Measurements from ENCODE around the gene KLHDC10. TPM values are rescaled to one million over a fixed set of nuclear protein-coding genes. Genes with fewer than 3 reads are reported as not detected.

The KLHDC10 gene
- total and polyA plus RNA-seq, 2 donors (not counting 1 experiment from before 2014, with no cell fraction given) = 7.1 to 25.7 TPM

- intact Hi-C loops (cut with micrococcal nuclease) = no loop called here
- Histone ChIP-seq H3K4me1 (ENCODE audit: control insufficient read depth in 2 of 2, insufficient read depth in 2 of 2, low read length in 2 of 2) (no peaks in the 10 kb centered on the region), H4K20me1 (ENCODE audit: control insufficient read depth, insufficient read depth, low read length, poor library complexity, severe bottlenecking) (no peaks in the 10 kb centered on the region), H3K9ac (ENCODE audit: low read length) (no peak overlapping the region), H3K36me3 (replicated peaks in 1 of 2; ENCODE audit: control extremely low read depth in 1 of 2, control insufficient read depth in 1 of 2, extremely low read depth in 1 of 2, insufficient read depth in 2 of 2, low read length in 1 of 2) (peaks cover 0 to 63% of the 10 kb centered on the region in 2 experiments), H2AFZ (ENCODE audit: insufficient read depth, low read depth, low read length, poor library complexity, severe bottlenecking) (no peak overlapping the region), H3K27ac (ENCODE audit: low read length in 2 of 2) (no peak overlapping the region), H3K4me2 (replicated peaks; ENCODE audit: low read depth, low read length, poor library complexity, severe bottlenecking) (no peak overlapping the region), H3K9me3 (ENCODE audit: control extremely low read depth in 1 of 3, control insufficient read depth in 2 of 3, insufficient read depth in 1 of 3, low read length in 2 of 3) (no peaks in the 10 kb centered on the region), H3K27me3 (replicated peaks in 1 of 4; ENCODE audit: control extremely low read depth in 1 of 4, control insufficient read depth in 3 of 4, insufficient read depth in 4 of 4, low read length in 3 of 4) (no peaks in the 10 kb centered on the region), H3K79me2 (ENCODE audit: control insufficient read depth, insufficient read depth, low read length) (no peaks in the 10 kb centered on the region), H3K4me3 (ENCODE audit: control extremely low read depth in 1 of 5, extremely low read depth in 1 of 5, insufficient read depth in 1 of 5, low read depth in 2 of 5, low read length in 4 of 5) (no peak overlapping the region)
- no peak for ATAC-seq (ENCODE audit: low read depth)
- H3K27me3 Mint-ChIP-seq = no peaks in the 10 kb centered on the region
- POLR2A ChIA-PET = no interaction called here
- no peaks in the 10 kb centered on the region for H3K9me3 Mint-ChIP-seq (ENCODE audit: insufficient read depth)
- H3K4me1 Mint-ChIP-seq = no peaks in the 10 kb centered on the region
- no peak for DNase-seq
- CTCF ChIA-PET = interaction anchor here (1.4 kb wide), 1 partner anchor 12 kb away, joined by 3 read pairs; no protein-coding TSS in a partner anchor
- no peak overlapping the region for H3K27ac Mint-ChIP-seq
- no peak overlapping the region for H3K4me3 Mint-ChIP-seq
- 98% methylated on average over 7 of the region's 10 CpGs for WGBS (ENCODE audit: insufficient coverage)
- TF ChIP-seq EZH2 (IDR thresholded peaks at IDR 0.05; ENCODE audit: borderline replicate concordance, insufficient read depth, low read depth, low read length, poor library complexity, severe bottlenecking) = no peak
- TF ChIP-seq CTCF (IDR thresholded peaks at IDR 0.05) = no peak
These were observed 49.1 kb upstream of the KLHDC10 start for GRCh38 chr7:130021105-130021834.

DNA sequence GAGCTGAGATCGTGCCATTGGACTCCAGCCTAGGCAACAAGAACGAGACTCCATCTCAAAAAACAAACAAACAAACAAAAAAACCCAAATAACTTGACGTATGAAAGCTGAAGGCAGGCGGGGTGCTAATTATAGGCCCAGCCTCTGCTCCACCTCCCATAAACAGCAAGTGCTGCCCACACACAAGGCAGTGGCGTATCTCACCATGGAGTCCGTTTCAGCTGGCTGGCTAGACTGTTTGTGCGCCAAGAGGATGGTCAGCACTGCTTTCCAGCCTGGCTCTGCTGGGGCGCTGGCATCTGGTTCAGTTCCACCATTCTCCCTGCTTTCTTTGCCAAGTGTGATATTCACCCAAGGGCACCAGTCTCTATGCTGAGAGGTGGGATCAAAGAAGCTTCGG, 48.2 kb upstream of the KLHDC10 start:
- 98% methylated on average over 7 of the region's 9 CpGs for WGBS (ENCODE audit: insufficient coverage)
- no peak overlapping the region for H2AFZ ChIP-seq (ENCODE audit: insufficient read depth, low read depth, low read length, poor library complexity, severe bottlenecking)
- H3K4me2 ChIP-seq (replicated peaks; ENCODE audit: low read depth, low read length, poor library complexity, severe bottlenecking) = no peak overlapping the region
- H3K27me3 Mint-ChIP-seq = no peaks in the 10 kb centered on the region
- peaks cover 2 to 67% of the 10 kb centered on the region in 2 experiments for H3K36me3 ChIP-seq (replicated peaks in 1 of 2; ENCODE audit: control extremely low read depth in 1 of 2, control insufficient read depth in 1 of 2, extremely low read depth in 1 of 2, insufficient read depth in 2 of 2, low read length in 1 of 2)
- H3K27me3 ChIP-seq (replicated peaks in 1 of 4; ENCODE audit: control extremely low read depth in 1 of 4, control insufficient read depth in 3 of 4, insufficient read depth in 4 of 4, low read length in 3 of 4) = no peaks in the 10 kb centered on the region
- H3K27ac Mint-ChIP-seq = no peak overlapping the region
- no peaks in the 10 kb centered on the region for H3K4me1 Mint-ChIP-seq
- H4K20me1 ChIP-seq (ENCODE audit: control insufficient read depth, insufficient read depth, low read length, poor library complexity, severe bottlenecking) = no peaks in the 10 kb centered on the region
- H3K27ac ChIP-seq (ENCODE audit: low read length in 2 of 2) = no peak overlapping the region
- H3K79me2 ChIP-seq (ENCODE audit: control insufficient read depth, insufficient read depth, low read length) = no peaks in the 10 kb centered on the region
- DNase-seq (no peak), ATAC-seq (ENCODE audit: low read depth) (no peak)
- H3K9ac ChIP-seq (ENCODE audit: low read length) = no peak overlapping the region
- no peaks in the 10 kb centered on the region for H3K9me3 Mint-ChIP-seq (ENCODE audit: insufficient read depth)
- POLR2A ChIA-PET = no interaction called here
- TF ChIP-seq CTCF (IDR thresholded peaks at IDR 0.05) (no peak), EZH2 (IDR thresholded peaks at IDR 0.05; ENCODE audit: borderline replicate concordance, insufficient read depth, low read depth, low read length, poor library complexity, severe bottlenecking) (no peak)
- no peaks in the 10 kb centered on the region for H3K9me3 ChIP-seq (ENCODE audit: control extremely low read depth in 1 of 3, control insufficient read depth in 2 of 3, insufficient read depth in 1 of 3, low read length in 2 of 3)
- CTCF ChIA-PET = interaction anchor here (1.4 to 2.0 kb wide), 2 partner anchors 9 to 13 kb away, joined by 3 to 6 read pairs; no protein-coding TSS in a partner anchor
- no peaks in the 10 kb centered on the region for H3K4me1 ChIP-seq (ENCODE audit: control insufficient read depth in 2 of 2, insufficient read depth in 2 of 2, low read length in 2 of 2)
- no peak overlapping the region for H3K4me3 Mint-ChIP-seq
- no peak overlapping the region for H3K4me3 ChIP-seq (ENCODE audit: control extremely low read depth in 1 of 5, extremely low read depth in 1 of 5, insufficient read depth in 1 of 5, low read depth in 2 of 5, low read length in 4 of 5)
- intact Hi-C loops (cut with micrococcal nuclease) = no loop called here

Data from B cell (primary cell).